Smooth muscle cell of the brain vasculature (primary cell): ENCODE results near the gene HIVEP3.

ENCODE experiments used
- DNase-seq: peaks from one replicate; pipeline ENCODE4 v3.0.0-alpha.2; 2012; ENCODE audit warnings: low read depth, low spot score

HIVEP3 gene

DNA sequence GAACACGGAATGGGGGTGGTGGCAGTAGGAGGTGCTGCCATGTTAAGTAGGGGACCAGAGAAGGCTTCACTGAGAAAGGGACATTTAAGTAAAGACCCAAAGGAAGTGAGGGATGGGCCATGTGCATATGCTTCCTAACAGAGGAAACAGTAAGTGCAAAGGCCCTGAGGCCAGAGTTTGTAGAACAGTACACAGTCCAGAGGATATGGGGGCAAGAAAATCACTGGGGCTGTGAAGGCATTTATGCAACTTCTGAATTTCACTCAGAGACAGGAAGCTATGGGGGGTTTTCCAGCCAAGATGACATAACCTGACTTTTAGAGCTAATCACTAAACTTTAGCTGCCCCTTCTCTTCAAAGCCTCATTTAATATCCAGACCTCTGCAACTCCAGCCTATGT is 231.7 kb downstream of the HIVEP3 start:
- no peak for DNase-seq

DNA sequence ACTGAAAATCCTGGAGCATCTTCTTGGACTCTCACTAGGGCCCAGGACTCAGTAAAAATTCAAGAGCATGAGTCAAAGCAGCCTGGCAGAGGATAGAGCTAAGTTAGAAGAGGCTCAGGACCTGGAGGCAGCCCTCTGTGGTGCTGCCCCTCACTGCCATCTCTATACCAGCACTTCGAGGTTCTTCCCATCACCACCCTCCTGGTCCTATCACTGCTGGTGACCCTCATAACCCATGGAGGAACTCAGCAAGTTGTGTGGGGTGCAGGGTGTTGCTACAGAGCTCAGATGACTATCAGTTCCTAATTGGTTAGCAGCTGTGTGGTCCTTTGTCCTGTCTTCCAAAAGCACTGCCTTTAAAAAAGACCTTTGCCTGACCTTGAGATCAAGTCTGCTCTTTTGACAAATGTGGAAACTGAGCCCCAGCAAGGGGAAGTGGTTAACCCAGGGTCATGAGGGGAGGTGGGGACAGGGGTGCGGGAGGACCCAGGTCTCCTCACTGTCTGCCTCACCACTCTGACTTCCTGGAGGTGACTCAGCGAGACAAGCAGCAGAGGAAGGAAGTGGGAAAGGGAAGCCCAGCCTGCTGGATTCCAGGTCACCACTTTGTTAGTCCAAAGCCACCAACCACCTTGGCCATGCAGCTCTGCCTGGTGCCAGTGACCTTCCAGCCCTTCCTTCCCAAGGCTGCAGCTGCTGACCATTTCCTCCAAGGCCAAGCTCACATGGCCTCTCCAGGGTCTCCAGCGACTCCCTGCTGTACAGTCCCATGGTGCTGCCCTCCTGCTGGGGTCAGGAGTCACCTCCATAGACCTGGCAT is 234.8 kb downstream of the HIVEP3 start:
- DNase-seq: no peak

DNA sequence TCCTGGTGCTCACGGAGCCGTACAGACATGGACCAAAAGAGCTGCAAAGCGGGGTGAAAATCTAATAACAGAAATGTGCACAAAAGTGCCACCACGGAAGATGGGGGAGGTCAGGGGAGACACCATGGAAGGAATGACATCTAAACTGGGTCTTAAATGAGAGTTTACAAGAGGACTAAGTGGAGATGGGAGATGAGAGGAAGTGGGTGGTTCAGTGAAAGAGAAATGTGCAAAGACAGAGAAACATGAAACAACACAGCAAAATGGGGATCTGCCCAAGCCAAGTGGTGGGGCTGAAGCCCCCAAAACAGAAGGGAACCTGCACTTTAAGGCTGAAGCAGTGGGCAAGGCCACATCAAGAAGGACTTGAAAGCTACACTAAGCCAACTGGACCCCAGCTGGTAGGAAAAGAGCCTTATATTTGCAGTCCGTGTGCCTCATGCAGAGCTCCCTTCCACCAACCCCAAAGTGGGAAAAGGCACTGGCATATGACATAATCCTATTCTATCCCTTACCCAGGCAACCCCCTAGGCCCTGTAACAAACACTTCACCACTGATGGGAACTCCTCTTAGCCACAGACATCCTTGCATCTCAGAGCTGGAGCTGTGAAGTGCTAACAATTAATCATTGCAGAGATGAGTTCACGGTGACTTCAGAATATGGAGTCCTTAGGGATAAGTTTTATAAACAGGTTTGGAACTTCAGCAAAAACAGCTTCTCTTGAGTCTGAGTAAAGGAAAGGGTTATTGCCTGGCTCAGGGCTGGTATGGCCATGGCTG is 235.7 kb downstream of the HIVEP3 start:
- no peak for DNase-seq

DNA sequence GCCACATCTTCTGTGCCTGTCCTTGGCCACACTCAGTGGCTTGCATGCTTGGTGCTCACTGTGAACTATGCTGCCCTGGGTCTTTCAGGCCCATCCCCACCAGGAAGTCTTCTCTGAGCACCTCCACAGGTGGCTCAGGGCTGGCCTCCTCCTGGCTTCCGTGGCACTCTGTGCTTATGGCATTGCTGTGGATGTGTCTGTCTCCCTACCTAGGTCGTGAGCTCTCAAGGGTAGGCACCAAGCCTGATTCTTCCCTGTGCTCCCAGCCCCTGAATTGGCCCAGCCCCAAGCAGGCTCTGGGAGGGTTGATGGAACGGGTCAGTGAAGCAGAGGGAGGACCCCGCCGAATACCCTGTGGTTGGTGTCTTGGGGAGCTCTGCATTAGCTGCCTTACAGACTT is 236.6 kb downstream of the HIVEP3 start:
- DNase-seq: no peak

DNA sequence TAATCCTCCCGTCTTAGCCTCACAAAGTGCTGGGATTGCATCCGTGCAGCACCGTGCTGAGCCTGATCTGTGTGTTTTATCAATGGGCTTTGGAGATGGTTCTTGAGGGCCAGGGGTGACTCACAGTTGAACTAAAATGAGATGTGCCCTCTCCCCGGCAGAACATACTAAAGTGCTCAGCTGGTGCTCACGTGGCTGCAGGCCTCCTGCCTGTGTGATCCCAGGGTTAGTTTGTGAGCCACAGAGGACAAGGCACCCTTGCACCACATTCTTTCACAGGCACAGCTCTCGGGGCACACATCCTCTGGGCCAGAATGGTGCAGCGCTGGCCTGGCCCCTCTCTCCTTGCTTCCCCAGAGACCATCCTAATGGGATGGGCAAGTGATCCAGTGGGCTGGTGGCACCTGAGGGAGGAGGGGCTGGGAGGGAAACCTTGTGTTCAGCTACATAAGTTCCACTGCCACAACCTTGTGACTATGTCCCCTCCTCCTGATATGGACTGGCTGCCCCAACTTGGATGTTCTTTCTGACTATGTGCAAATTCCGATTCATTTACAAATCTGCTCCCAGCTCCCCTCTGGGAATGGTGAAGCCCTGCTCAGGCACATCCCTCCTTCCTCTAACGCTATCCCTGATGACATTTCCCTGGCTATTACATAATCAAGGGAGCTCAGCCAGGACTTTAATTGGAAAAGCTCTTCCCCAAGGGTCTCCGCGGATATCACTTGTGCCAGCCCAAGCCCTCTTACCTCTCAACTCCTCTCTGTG is 237.2 kb downstream of the HIVEP3 start:
- no peak for DNase-seq

DNA sequence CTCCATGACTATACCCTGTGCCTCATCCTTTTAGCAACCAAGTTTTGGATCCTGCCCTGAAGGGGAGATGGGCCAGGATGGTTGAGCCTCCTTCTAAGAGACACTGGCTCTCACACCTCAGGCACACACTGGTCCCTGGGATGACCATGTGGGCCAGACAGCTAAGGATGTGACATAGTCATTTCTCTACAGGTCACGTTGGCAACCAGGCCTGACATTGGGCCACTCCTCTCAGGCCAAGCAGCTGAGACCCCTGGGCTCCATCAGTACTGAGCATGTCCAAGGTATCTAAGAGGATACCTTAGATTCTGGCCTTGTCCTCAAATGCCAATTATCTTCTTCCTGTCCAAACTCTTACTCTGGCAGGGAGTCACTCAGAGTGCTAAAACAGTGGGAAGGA is 238.7 kb downstream of the HIVEP3 start:
- no peak for DNase-seq

DNA sequence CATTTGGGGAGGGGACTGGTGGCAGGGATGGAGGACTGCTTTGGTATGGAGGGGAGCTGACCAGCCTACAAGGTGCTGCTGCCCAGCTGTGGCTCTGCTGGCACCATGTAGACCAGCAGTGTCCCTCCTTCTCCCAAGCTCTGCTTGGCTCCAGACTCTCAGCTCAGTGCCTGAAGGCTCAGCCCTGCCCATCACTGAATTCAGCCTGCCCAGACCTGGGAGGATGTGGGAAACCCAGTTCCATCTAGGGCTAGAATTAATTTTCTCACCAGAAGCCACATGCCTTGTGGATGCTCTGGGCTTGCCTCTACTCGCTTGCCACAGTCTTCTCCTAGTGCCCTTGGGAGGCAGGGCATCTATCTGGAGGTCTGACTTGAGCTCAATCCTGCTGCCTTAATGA is 239.2 kb downstream of the HIVEP3 start:
- no peak for DNase-seq

DNA sequence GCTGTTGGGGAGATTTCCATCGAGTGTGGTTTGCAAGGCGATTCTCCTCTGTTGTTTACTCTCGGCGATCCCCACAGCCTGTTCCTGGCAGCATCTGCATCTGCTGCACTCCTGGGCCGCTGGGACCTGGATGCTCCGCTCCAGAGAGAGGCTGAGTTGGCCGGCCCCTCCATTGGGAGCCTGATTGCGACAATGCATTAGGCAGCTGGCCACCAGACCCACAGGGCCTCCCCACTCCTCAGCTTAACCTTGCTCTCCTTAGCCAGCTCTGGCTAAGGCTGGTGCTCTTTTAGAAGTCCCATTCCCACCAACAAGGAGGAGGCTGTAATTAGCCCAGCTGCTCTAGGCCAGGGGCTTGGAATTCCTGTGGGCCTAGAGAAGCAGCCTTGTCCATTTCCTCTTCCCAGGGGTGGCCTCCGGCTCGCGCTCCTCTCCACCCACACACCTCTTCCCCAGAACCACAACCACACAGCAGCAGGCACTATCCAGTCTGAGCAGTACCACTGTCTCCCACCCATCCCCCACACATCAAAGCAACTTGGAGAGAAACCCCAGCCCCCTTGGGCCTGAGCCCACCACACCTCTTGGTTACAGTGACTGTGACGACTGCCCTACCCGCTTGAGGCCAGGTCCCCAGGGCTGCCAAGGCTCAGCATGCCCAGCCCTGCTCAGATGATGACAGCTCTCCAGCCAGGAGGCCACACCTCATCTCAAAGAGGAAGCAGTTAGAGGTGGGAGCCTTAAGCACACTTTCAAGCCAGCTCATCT is 240.4 kb downstream of the HIVEP3 start:
- DNase-seq: no peak

DNA sequence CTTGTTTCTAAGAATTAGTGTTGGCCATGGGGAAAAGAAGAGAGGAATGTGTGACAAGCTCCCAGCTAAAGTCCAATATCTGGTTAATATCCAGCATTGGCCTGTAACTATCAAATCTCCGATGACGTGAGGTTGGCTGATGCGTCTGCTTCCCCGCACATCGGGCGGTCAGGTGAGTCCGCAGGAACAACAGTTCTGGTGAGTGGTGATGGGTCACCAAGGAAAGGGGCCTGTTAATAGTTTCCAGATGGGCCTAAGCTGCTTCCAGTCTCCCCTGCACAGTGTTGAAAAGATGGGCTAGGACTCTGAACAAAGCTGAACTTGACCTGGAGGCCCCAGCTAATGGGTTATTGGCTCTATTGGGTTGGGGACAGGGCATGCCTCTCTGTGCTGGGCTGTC is 241.1 kb downstream of the HIVEP3 start:
- no peak for DNase-seq

DNA sequence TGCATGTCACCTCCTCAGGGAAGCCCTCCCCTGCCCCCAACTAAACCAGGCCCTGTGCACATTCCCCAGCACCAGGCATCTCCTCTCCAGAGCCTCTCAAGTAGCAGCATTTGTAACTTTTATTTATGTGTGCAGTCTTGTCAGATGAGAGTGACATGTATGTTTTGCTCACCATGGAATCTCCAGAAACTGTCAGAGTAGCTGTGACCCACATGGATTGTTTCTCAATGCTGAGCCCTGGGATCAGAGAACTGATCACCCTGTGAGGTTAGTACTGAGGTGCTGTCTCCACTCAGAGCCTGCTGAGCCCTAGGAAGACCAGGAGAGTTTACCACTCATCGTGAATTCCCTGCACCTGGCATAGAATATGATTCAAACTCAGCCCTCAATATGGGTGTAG is 243.3 kb downstream of the HIVEP3 start:
- no peak for DNase-seq

DNA sequence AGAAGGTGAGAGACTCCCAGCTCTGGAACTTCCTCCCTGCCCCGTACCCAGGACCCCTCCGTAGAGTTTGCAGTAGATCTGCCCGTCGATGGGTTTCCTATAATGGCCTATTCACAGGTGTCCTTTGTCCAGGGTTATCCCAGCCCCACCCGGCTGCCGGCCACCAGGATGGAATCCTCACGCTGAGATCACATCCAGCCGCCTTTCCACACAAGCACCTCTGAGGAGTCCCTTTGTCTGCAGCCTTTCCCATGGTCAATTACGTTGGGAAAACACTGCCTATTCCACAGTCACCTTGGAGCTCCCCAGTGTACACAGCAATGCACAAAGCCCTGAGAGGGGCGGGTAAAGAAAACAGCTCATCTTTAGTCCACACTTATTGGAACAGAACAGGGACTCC is 244.2 kb downstream of the HIVEP3 start:
- DNase-seq: no peak

DNA sequence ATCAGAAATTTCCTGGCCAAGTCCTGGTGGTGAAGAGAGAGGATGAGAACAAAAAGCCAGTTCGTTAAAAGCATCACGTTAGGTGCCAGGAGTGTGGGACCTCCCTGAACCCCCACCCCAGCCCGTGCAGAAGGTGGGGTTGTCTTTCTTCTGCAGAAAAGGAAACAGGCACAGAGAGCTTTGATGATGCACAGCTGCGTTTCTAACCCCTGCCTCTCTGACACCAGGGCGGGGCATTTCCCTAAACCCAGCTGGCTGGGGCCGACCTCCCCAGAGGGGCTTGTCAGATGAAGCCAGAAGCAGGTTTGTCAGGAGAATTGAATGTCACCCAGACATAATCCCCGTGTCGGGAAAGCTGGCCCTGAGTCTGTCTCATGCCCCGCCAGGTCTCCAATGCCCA is 244.9 kb downstream of the HIVEP3 start:
- DNase-seq: no peak

DNA sequence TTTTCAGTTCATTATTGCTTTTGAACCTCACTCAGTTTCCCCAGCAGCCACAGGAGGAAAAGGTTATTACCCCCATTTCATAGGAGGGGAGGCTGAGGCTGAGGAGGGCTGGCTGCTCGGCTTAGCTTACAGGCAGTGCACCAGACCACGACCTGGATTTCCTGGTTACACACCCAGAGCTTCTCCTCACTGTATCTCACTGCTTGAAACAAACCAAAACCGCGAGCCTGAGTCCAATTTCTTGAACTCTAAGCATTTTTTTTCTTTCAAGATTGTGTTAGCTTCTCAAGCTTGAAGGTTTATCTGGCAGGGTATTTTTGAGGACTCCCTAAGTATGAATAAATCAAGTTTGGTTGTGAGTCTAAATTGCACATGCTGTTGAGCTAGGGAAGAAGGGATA is 245.3 kb downstream of the HIVEP3 start:
- DNase-seq: no peak

DNA sequence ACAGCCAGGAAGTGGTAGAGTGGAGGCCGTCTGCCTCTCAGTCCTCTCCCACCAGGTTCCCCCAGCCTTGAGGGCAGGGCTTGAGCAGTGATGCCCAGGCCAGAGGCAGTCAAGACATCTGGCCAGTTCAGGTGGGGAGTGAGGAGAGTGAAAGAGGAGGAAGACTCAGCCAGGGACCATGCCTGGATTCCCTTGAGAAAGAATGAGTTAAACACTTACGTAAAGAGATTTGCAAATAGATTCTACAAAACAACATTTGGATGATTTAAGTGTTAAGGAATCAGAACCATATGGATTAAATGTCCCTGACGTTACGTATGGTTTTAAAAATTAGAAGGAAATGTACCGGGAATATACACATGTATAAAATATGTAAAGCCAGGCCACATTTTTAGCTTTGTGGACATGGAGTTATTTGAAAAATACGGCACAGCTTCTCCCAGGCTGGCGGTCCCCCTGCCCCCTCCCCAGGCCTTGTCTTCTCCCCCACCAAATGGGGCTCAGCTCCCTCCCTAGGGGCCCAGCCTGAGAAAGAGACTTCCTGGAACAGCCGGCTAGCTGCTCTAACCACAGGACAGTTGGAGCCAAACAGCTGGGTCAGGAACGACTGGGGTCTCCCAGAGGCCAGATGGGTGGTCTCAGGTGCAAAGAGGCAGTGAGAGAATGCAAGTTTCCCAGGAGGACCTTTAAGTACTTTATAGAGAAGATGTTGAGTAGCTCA is 245.9 kb downstream of the HIVEP3 start:
- no peak for DNase-seq

DNA sequence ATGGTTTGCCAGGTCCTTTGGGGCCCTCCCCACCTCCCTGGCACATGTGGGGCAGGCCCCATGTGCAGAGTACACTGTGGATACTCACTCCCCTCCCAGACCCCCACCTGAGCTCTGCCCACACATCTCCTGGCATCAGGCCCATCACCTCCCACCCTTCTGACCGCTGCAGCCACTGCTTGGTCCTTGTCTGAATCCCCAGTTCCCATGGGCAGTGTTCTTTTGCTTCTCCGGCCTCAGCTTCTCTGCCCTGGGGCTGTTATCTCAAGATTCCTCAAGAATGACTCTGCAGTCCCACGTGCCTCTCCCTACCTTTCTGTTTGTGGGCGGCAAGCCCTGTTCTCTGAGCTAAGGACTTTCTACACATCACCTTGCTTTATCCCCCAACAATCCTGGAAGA is 246.5 kb downstream of the HIVEP3 start:
- DNase-seq: no peak

DNA sequence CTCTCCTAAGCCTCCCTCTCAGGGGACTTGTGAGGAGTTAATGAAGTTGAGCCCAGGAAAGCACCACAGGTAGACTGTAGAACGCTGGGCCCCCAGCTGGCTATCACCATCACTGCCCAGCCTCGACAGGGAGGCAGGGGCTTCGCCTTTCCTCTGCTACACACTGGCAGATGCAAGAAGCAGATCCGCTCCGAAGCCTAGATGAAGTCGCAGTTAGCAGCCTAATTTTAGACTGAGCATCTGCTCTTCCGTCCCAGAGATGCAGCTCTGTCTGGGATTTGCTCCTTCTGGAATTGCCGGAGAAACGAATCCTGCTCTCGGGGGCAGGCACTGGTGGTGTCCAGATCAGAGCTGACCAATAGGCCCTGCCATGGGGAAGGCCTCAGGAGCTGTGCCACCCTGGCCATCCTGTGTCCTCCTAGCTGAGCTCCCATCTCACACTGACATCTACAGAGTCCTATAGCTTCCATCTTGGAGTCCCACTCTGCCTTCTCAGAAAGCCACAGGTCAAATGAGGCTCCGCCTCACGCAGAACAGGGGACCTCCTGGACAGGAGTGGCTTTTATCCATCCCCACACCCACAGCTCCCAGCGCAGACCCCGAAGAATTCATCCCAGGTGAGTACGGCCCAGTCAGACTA is 247.5 kb downstream of the HIVEP3 start:
- no peak for DNase-seq

DNA sequence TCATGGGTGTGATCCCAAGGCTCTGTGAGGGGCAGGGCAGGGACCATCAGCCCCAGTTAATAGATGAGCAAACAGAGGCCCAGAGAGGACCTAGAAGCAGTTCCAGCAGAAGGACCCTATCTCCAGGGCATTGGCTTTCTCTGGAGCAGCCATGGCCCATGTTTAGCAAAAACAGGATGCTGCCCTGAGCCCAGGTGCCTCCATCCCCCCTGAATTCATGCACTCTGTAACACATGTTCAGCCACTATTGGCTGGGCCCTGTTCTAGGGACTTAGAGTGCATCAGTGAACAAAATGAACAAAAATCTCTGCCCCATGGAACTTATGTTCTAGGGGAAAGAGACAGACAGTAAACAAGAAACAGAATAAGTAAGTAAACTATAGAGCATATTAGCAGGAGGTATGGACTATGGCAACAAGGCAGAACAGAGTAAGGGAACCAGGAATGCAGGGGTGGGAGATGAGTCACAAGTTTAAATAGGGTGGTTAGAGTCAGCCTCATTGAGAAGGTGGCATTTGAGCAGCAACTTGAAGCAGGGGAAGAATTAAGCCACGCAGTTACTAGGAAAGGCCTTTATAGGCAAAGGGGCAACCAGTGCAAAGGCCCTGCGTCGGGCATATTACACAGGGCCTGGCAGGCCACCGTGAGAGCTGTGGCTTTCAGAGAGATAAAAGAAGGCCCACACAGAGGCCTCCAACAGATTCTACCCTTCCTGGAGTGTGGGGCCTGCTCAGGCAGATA is 248.3 kb downstream of the HIVEP3 start:
- no peak for DNase-seq

DNA sequence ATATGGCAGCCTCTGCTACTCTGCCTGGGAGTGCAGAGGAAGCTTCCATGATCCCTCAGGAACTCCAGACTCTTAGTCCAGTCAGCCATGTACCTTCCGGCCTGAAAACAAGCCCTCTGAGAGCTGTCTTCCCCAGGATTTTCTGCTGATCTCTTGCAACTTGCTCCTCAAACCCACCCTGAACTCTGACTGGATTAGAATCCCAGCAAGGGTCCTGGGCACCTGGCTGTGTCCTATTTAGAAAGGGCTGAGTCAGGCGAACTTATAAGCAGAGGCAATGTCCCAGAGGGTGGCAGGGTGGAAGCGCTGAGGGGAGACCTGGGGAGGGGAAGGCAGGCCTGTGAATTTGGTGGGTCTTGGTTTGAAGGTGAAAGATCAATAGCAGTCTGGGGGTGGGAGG is 249.8 kb downstream of the HIVEP3 start:
- no peak for DNase-seq

DNA sequence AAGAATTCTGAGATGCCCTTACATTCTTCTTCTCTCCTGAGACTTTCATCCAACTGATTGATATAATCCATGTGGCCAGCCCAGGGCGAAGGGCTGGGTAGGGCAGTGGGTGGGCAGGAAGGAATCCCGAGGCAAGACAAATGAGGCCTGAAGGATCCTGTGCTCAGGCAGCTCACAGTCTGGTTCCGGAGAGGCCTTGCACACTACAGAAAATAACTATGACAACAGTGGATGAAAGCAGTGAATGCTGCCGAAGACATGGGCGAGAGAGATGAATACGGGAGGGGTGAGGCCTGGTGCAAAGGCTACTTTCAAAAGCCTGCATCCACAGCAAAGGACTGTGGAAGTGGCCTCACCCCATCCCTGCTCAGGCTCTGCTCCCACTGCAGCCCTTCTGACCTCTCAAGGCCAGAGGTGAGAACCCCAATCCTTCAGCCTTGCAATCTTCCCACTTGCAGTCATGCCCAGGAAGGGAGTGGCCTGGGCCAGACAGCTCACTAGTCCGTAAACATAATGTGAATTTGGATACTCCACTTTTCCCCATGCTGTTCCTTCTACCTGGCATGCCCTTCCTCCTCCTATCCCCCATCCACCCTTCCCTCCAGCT is 250.6 kb downstream of the HIVEP3 start:
- DNase-seq: no peak
